NCI-H774 (cell line): Measurements from ENCODE around the gene CCDC148.
"Not testable (repeated sequence)": the region's sequence is repeated elsewhere in the genome, so short reads cannot be mapped to it uniquely, and the experiment has no call there.

Experiments used
- DNase-seq: peaks from one replicate; lab custom pipeline; 2025; lab: John Stamatoyannopoulos, UW

Gene CCDC148

GRCh38 chr2:158291544-158292180 lies 164.9 kb downstream of the CCDC148 start:
- no peak for DNase-seq

GRCh38 chr2:158290225-158290624 lies 166.3 kb downstream of the CCDC148 start:
- no peak for DNase-seq

GRCh38 chr2:158276619-158277471 lies 179.7 kb downstream of the CCDC148 start:
- DNase-seq = no peak

GRCh38 chr2:158273791-158274190 lies 182.8 kb downstream of the CCDC148 start:
- DNase-seq = no peak

- no peak for DNase-seq
Observed at GRCh38 chr2:158270536-158270935, 186.0 kb downstream of the CCDC148 start.

GRCh38 chr2:158269143-158269542 lies 187.4 kb downstream of the CCDC148 start:
- peak; percentile 62 for DNase-seq

- DNase-seq = no peak
Observed at GRCh38 chr2:158266111-158266510, 190.4 kb downstream of the CCDC148 start.

- no peak for DNase-seq
Observed at GRCh38 chr2:158255257-158255656, 201.3 kb downstream of the CCDC148 start.

GRCh38 chr2:158253170-158253569 lies 203.4 kb downstream of the CCDC148 start:
- no peak for DNase-seq

GRCh38 chr2:158251356-158251755 lies 205.2 kb downstream of the CCDC148 start:
- no peak for DNase-seq

GRCh38 chr2:158243392-158243791 lies 213.2 kb downstream of the CCDC148 start:
- no peak for DNase-seq

- DNase-seq = no peak
Observed at GRCh38 chr2:158242280-158242679, 214.3 kb downstream of the CCDC148 start.

GRCh38 chr2:158240975-158241374 lies 215.6 kb downstream of the CCDC148 start:
- DNase-seq = no peak

- no peak for DNase-seq
Observed at GRCh38 chr2:158239271-158239670, 217.3 kb downstream of the CCDC148 start.

- no peak for DNase-seq
Observed at GRCh38 chr2:158234497-158234896, 222.1 kb downstream of the CCDC148 start.

- DNase-seq = no peak
Observed at GRCh38 chr2:158232476-158232875, 224.1 kb downstream of the CCDC148 start.

- DNase-seq = no peak
Observed at GRCh38 chr2:158228943-158229508, 227.5 kb downstream of the CCDC148 start.

- not testable (repeated sequence) for DNase-seq
Observed at GRCh38 chr2:158223066-158223465, 233.5 kb downstream of the CCDC148 start.

- DNase-seq = no peak
Observed at GRCh38 chr2:158221063-158222020, 235.2 kb downstream of the CCDC148 start.

- DNase-seq = no peak
Observed at GRCh38 chr2:158217593-158217992, 239.0 kb downstream of the CCDC148 start.

GRCh38 chr2:158214431-158214830 lies 242.1 kb downstream of the CCDC148 start:
- DNase-seq = peak; percentile 14

GRCh38 chr2:158213773-158214172 lies 242.8 kb downstream of the CCDC148 start:
- no peak for DNase-seq
